ENCODE results near the gene NUTM2B.
"Not testable (repeated sequence)": the region's sequence is repeated elsewhere in the genome, so short reads cannot be mapped to it uniquely, and the experiment has no call there.

Gene NUTM2B, protein sequence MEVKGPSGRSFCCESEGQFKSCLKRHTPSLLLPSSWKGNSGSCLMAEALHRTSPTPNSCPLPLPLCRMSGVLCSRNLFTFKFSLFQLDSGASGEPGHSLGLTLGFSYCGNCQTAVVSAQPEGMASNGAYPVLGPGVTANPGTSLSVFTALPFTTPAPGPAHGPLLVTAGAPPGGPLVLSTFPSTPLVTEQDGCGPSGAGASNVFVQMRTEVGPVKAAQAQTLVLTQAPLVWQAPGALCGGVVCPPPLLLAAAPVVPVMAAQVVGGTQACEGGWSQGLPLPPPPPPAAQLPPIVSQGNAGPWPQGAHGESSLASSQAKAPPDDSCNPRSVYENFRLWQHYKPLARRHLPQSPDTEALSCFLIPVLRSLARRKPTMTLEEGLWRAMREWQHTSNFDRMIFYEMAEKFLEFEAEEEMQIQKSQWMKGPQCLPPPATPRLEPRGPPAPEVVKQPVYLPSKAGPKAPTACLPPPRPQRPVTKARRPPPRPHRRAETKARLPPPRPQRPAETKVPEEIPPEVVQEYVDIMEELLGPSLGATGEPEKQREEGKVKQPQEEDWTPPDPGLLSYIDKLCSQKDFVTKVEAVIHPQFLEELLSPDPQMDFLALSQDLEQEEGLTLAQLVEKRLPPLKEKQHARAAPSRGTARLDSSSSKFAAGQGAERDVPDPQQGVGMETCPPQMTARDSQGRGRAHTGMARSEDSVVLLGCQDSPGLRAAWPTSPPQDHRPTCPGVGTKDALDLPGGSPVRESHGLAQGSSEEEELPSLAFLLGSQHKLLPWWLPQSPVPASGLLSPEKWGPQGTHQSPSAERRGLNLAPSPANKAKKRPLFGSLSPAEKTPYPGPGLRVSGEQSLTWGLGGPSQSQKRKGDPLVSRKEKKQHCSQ

DNA sequence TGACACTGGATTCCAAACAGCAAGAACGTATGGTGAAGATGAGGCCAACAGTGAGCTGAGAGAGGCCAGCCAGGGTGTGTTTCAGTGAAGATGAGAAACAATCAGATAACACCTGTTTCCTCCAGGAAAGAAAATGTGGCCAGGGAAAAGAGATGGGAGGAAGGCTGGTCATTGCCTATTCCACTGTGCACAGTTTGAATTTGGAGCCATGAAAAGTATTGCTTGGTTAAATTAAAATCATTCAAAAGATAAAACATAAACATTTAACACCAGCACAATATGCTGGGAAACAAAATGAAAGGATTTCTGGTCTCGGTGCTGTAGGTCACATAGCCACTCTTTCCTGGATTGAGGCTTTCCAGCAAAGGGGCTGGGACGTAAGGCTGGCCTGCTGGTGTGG, at the start of gene NUTM2B:
Gene NUTM2B (plus strand): TSS at position 301 of the 400 bp plus-strand sequence. CDS start 383 bp downstream, outside the sequence.
- not testable (repeated sequence) for DNase-seq

DNA sequence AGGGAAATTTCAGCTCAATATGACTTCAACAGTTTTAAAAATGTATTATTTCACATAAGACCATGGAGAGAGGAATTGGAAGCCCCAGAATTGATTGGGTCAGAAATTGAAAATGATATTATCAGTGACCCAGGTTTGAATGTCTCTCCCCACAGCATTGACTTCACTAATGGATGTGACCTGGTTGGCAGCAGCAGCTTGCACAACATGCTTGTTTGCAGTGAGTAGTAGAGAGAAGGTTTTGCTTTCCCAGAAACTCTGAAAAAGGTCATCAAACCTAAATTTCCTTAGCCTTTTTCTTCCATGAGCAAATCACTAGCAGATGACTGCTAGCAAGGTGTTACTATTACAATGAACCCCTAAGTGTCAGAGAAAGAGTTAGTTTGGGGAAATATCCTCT, 39.7 kb upstream of the NUTM2B start:
- DNase-seq: not testable (repeated sequence)

DNA sequence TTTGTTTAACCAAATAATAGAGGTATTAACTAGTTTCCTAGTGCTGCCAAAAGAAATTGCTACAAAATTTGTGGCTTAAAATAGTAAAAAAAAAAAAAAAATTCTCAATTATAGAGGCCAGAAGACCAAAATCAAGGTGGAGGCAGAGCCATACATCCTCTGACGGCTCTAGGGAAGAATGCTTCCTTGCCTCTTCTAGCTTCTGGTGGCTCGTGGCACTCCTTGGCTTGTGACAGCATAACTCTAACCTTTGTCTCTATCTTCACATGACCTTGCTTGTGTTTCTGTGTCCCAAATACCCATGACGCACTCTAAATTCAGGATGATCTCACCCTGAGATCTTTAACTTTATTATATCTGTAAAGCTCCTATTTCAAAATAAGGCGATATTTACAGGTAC, 38.3 kb upstream of the NUTM2B start:
- DNase-seq: not testable (repeated sequence)

DNA sequence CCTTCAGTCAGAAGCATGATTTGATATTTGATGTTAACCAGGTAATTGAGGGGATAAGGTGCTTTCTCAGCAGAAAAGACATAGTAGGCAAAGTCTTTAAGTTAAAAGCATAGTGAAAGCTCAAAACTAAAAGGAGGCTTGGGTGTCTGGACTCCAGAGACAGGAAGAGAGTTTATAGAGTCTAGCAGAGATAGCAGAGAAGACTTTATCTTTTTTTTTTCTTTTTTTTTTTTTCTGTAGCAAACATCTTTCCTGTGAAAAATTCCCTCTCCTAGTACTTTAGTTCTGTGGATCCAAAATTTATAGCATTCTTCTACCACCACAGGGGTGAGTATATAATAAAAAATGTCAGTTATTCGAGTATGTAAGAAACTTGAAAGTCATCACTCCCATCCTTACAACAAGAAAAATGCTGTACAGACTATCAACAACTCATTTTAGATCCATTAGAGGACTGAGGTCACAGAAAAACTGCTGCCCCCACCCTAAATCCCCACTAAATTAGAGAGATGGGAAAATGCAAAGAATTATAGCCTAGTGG, 33.7 kb upstream of the NUTM2B start:
- DNase-seq: not testable (repeated sequence)

DNA sequence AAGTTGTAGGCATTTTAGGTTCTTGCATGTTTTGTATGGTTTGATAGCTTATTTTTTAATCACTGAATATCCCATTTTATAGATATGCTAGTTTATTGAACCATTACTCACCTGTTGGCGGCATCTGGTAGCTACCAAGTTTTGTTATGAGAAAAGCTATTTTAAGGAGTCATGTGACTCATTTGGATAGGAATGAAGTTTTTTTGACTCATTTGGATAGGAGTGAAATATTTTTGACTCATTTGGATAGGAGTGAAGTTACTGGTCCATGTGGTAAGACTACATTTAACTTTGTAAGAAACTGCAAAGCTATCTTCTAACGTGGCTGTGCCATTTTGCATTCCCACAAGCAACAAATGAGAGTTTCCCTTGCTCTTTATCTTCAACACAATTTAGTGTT, 28.1 kb upstream of the NUTM2B start:
- DNase-seq: not testable (repeated sequence)

DNA sequence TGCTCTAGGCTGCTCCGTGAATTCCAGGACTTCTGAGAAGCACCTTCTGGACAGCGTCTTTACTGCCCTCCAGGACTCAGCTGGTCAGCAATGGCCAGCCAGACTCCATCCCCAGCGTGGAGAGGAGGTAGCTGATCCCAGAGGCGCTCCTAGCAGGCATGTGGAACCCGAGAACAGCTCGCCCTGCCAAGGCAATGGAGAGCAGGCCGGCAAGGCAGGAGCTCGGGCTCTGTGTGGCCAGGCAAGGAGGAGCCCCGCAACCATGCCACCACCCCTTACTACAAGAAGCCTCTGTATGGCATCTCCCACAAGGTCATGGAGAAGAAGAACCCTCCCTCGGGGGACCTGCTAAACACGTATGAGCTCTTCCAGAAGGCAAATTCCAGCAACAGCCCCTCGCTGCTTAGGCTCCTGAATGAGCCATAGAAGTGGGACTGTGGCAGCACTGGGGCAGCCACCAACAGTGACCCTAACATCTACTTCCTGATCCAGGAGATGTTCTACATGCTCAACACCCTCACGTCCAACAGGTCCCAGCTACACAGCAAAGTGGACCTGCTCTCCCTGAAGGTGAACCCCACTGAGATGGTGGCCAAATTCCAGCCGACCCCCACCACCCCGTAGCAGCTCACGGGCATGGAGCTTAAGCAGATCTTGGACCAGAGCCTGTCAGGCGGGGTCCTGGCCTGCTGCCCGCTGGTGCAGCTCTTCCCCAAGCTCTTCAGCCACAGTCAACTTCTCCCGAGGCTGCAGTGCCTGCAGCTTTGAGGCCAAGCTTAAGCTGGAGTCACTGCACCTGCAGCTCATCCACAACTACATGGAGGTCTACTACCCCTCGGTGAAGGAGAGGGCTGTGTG, 19.8 kb upstream of the NUTM2B start:
- not testable (repeated sequence) for DNase-seq

DNA sequence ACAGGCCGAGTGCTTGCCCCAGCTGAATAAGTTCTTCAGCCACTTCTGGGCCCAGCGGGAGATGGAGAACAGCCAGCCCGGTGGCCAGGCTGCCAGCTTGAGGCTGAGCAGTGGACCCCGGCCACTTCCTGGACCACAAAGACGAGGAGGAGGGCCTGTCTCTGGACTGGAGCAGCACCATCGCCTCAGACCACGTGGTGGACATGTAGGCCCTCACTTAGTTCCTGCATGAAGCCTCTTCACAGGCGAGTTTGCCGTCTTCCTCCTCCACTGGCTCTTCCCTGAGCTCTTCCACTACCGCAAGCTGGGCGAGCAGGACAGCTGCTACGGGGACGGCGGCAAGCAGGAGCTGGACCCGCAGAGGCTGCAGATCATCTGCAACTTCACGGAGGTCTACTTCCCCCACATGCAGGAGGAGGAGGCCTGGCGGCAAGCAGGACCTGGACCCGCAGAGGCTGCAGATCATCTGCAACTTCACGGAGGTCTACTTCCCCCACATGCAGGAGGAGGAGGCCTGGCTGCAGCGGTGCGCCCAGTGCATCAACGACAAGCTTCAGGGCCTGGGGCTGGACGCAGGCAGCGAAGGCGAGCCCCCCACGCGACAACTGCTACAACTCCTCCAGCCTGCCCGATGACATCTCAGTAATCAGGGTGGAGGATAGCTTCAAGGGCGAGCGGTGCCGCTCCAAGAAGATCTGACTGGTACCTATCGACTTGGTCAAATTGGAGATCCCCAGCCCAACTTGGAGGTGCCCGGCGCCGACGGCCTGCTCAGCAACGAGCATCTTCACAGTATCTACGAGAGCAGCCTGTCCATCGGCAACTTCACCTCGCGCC, 18.9 kb upstream of the NUTM2B start:
- DNase-seq: not testable (repeated sequence)

DNA sequence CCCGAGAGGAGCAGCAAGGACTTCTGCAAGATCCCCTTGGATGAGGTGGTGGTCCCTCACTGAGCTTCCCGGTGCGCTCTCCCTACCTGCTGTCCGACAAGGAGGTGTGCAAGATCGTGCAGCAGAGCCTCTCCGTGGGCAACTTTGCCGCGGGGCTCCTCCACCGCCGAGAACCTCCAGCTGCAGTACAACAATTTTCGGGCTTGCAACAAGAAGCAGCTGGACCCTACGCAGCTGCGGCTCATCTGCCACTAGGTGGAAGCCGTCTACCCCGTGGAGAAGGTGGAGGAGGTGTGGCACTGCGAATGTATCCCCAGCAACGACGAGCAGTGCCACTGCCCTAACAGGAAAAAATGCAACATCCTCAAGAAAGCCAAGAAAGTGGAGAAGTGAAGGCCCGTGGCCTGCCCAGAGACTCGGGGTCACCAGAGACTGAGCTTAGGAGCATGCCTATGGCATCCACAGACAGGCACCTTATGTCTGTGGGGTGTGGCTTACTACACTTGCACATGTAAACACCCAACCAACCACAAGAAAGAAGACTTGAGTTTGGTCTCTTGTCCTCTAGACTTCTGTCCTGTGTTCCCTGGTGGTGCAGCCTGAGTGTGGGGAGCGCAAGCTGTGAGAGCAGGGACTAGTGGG, 17.9 kb upstream of the NUTM2B start:
- DNase-seq: peak; percentile 59

DNA sequence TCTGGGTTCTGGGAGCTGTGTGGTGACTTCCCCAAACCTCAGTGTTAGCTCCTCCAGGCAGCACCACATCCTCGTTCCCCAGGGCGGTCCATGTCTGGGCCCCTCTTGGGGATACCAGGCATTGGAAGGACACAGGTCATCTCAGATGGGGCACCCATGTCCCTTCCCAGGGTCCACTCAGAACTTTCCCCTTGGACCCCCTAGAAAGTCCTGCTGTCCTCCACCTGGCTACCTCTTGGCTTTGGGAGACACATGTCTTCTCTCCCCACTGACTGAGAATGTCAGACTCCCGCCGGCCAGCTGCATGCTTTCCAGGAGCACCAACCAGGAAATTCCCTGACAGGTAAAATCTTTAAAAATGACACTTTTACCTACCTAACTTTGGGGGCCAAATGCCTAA, 16.4 kb upstream of the NUTM2B start:
- DNase-seq: not testable (repeated sequence)

DNA sequence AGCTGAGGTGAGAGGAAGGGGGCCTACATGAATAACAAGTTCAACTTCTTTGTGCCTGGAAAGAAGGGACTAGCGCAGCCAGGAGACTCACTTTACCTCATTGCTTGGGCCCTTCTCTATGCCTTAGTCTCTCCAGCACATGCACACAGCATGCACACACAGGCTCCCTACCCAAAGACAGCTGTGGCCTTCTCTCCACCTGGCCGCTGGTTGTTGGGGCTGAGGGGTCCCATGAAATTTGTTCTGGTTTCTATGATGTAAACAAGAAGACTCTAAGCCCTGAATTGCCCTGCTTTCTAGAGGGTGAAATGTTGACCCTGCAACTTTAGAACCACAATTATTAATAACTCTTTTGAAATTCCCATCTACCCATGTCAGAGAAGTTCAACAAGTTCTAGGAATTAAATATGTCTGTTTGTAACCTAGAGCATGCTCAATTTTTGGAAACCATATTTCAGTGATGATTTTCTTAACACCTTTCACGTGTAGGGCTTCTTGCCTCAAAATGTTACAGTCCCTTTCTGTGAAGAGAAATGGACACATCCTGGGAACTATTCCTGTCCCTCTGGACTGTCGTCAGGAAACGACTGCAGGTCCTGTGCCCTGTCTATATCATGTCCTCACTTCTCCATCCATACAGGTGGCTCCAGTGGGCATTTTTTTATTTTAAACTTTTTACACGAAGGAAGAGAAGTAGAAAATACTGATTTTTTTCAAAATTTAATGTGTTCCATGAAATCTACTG, 15.4 kb upstream of the NUTM2B start:
- not testable (repeated sequence) for DNase-seq

DNA sequence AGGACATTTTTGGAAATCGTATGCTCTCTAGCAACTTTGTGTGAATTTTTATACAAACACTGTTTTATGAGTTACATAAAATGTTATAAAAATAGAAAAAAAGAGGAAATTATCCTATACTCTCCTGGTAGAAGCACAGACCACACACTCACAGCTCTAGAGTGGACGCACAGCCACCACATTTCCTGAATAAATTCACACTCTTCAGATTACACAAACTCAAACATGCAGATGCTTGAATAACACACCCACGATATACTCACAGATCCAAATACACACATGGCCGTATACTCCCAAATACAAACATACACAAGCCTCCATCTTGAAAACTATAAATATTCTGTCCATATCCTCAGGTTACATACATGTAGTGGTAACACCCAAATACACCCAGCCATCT, 14.2 kb upstream of the NUTM2B start:
- DNase-seq: not testable (repeated sequence)

DNA sequence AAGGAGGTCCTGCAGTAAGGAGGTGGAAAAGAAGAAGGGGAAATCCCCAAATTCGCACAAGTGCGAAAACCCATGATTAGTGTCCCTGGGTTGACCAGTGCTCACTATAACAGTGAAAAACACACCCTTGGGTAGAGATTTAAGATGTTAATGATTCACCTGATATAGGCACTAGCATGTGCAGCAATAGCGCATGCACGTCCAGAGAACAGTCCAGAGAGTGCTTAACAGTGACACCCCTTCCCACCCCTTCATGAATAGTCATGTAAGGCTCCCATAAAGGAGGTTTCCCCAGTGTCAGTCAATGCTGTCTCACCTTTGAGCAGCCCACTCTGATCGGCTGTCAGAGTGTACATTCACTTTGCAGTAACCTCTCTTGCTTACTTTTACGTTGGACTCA, 6.4 kb upstream of the NUTM2B start:
- not testable (repeated sequence) for DNase-seq

DNA sequence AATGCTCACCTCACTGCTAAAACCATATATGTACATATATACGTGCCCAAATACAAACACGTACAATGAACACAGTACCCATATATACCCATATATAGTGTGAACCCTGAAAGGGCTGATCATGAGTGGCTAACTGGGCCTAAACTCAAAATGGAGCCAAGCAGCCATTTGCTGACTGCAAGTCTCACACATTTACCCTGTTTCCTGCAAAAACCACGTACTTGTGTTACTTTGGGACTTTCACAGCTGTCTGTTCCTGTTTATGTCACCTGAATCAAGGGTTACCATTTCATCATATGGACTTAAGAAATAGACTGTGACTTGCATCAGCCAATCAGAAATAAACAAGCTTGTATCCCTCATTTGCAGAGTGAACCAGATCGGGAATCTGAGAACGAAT, 5.9 kb upstream of the NUTM2B start:
- not testable (repeated sequence) for DNase-seq

DNA sequence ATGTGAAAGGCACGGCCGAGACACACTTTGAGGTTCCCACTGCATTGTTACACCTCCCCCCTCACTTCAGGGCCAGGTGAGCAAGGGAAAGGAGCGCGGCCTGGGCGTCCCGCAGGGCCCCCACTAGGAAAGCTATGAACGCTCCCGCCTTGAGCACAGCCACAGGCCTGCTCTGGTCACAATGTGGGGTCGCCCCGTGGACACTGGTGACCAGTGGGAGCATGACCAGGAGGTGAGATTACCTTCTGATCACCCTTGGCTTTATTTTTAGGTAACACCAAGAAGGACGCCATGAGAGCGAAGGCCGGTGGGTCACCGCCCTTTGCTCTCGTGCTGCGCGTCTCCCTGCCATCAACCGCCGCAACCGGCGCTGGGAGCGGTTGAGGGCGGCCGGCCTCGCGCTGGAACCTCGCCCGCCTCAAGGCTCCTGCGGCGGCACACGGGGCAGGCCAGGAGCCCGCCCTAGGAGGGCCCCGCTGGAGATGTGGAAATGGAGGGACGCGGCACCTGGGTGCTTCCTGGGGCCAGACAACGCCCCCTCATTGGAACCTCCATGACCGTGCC, 2.6 kb upstream of the NUTM2B start:
- DNase-seq: not testable (repeated sequence)

DNA sequence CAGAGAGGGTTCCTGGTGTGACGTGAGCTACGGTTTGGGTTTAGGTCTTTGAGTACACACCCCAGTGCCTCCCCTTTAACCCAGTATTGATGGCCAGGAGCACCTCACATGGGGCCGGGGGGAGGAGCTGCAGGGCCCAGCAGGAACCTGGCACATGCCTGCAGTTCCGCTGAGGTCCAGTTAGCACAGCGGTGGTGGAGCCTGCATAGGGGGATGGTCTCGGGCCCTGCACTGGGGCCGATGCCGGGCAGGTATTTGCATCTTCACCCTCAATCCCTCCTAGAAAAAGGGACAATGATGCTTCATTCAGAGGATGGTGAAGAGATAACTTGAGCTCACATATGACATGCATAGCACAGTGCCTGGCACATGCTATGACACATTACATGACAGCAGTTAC, 4.0 kb downstream of the NUTM2B start:
- not testable (repeated sequence) for DNase-seq

DNA sequence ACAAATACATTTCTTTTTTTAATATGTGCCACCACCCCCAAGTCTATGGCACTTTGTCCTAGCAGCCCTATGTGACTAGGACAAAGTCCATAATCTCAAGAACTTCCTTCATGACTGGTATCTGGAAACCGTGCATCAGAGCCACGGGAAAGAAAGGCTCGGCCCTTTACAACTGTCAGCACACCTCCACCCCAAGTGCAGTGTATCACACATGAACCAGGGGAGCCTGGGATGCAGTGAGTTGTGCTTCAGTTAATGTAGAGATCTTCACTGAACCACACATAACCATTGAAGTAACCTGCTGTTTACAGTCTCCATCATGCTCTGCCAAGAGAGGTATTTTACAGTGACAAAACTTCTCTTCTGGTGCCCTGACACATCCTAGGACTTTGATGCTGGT, 11.9 kb downstream of the NUTM2B start:
- DNase-seq: not testable (repeated sequence)

DNA sequence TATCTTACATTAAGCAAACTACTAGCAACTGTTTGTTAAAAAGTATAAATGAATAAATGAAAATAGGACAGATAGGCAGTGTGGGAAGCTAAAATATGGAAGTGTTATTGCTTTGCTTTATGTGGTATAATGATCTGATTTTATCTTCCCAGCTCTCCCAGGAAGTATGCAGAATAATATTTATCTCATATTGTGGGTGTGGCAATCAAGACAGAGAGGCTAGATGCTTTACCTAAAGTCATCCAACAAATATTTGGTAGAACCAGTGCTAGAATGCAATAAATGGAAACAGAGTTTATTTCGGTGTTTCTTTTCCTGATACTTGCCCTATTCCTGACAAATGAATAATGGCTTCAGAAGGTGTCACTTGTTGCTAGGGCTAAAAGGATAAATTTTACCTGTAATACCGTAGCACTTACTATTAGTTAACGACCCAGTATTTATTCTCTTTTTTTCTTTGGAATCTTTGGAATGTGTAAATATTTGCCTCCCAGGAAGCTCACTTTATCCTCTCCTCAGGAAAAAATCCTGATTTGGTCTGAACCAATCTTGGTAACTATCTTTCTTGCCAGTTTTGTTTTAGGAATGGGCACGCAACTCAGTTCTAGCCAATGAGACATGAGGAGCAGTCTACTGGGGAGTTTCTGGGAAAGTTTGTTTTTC, 14.0 kb downstream of the NUTM2B start:
- DNase-seq: not testable (repeated sequence)

DNA sequence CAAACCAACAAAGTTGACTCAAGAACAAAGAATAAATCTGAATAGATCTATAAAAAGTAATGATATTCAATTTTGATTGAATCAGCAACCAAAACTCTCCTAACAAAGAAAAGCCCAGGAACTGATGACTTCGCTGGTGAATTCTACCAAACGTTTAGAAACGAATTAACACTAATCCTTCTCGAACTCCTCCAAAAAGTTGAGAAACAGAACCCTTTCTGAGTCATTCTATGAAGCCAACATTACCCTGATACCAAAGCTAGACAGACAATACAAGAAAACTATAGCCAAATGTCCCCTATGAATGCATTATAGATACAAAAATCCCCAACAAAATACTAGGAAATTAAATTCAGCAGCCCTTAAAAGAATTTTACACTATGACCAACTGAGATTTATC, 17.0 kb downstream of the NUTM2B start:
- DNase-seq: not testable (repeated sequence)

DNA sequence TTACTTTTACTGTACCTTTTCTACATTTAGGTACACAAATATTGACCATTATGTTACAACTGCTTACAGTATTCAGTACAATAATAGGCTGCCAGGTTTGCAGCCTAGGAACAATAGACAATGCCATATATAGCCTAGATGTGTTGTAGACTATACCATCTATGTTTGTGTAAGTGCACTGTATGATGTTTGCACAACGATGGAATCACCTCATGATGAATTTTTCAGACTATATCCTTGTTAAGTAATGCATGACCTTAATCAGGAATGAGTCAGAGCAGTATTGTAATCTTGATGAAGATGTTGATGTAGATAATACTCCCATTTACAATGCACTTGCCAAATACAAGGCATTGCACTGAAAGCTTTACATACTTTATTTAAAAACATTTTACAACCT, 23.6 kb downstream of the NUTM2B start:
- not testable (repeated sequence) for DNase-seq

Measured in CD4-positive, alpha-beta T cell treated with Interleukin-17A for 4 hours (primary cell).